GM18511 (cell line): ENCODE results near the gene PSMC3.

Source experiments
- ATAC-seq: cut with Tn5 transposase; IDR thresholded peaks from one replicate; pipeline ENCODE4 v1.9.1; 2021; ENCODE audit warnings: mild to moderate bottlenecking, moderate library complexity; ENCODE audit not compliant: unreplicated experiment

Gene PSMC3

GRCh38 chr11:47395223-47396048 lies 30.8 kb downstream of the PSMC3 start:
- peak; percentile 3 for ATAC-seq

DNA sequence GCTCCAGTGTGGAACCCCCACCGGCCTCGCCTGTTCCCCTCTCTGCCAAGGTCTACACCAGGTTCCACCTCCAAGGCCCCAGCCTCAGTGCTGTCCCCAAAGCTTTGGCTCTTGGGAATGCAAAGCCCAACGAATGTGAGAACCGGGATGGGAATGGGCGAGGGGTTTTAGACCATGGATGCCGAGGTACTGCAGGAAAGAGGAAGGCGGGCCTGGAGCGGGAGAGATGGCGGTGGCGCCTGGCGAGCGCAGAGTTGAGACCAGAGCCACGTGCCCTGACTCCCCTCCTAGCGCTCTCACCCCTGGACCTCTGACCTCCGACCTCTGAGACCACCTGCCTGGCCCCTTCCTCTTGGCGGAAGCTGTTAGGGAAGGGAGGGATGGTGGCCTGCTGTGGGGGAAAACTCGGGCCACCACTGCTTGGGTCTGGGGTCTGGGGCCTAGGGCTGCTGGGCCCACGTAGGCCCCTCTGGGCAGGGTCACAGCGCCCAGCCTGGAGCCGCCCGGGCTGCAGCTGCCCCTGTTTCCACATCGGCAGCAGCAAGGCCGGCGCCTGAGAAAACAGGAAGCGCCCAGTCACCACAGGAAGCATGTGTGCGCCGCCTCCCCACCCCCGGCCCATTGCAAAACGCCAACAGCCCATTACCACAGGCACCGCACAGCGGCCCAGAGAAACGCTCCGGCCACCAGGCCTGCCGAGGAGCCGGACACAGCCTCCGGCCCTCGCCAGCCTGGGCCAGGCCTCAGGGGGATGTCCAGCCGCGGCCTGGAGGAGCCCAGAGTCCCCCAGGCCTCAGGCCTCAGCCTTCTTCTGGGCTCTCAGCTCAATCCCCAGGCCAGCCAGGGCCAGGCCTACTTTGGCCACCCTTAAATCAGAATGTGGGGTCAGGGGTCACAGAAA lies 31.7 kb downstream of the PSMC3 start:
- ATAC-seq, result peak; percentile 72

- ATAC-seq, result no peak
These were observed 32.3 kb downstream of the PSMC3 start for GRCh38 chr11:47394050-47394321.

DNA sequence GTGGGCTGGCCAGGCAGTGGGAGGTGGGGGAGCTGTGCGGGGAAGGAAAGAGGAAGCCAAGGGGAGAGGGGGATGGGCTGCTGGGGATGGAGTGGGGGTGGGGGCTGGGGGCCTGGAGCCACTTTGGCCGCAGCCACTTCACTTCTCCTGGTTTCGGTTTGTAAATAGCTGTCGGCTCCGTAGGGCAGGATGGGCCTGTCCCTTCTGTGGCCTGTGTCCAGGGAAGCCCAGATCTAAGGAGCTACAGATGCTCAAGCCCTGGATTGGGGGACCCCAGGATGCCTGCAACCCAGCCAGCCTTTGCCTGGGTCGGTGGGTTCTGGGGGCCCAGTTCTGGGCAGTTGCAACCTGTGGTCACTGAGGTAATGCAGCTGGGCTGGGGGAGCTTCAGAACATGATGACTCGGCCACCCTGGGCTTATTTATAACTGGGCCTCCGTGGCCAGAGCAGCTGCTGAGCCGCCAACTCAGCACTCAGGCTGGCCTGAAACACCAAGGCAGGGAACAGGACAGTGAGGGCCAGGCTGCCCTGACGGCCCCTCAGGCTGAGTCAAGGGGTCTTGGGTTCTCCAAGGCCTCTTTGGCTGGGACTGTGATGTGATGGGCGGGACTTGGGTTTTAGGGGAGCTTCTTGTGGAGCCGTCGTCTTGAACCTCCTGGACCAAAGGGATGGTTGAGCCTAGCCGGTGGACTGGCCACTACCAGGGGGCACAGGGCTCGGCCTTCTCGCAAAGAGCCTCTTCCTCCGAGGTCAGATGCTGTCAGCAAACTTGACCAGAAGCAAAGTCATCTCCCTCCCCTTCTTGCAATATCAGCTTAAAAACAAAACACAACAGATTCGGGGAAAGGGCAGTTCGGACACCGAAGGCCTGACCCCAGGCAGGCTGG lies 32.8 kb downstream of the PSMC3 start:
- ATAC-seq, result no peak

- no peak for ATAC-seq
These were observed 33.6 kb downstream of the PSMC3 start for GRCh38 chr11:47392546-47393162.

DNA sequence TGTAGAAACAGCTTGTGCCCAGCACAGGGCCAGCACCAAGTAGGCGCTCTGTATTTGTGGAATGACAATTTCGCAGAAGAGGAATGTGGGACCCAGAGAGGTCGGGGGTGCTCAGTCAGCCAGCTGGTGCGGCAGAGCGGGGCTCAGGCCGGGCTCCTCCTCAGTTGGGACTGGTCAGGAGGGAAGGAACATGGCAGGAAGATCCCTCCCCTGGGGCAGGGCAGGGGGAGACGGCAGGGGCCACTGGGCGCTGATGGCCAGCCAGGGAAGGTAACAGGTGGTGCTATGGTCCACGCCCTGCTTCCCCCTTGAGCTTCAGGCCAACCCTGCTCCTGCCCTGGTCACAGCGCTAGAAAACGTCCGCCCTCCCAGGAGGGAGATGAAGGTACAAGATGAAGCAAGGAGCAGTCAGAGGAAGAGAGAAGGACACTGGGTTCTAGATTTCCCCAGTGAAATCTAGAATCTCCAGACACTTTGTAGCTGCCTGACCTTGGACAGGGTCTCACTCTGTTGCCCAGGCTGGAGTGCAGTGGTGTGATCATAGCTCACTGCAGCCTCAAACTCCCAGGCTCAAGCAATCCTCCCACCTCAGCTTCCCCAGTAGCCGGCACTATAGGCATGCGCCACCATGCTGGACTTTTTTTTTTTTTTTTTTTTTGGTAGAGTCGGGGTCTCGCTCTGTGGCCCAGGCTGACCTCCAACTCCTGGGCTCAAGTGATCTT lies 34.4 kb downstream of the PSMC3 start:
- no peak for ATAC-seq

- no peak for ATAC-seq
These were observed 35.1 kb downstream of the PSMC3 start for GRCh38 chr11:47391077-47391583.

DNA sequence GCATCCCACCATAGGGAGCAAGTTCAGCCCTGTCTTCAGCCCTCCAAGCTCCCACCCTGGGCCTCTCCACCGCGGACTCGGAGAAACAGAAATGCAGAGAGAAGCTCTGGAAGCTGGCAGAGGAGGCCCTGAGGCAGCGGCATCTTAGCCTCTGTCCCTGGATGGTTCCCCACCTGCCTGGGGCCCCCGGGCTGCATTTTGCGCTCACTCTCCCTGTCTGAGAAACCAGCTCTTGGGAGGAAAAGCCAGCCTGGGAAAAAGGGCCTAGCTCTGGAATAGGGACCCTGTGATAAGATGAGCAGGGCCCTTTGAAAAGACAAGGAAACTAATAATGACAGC lies 35.8 kb downstream of the PSMC3 start:
- no peak for ATAC-seq

DNA sequence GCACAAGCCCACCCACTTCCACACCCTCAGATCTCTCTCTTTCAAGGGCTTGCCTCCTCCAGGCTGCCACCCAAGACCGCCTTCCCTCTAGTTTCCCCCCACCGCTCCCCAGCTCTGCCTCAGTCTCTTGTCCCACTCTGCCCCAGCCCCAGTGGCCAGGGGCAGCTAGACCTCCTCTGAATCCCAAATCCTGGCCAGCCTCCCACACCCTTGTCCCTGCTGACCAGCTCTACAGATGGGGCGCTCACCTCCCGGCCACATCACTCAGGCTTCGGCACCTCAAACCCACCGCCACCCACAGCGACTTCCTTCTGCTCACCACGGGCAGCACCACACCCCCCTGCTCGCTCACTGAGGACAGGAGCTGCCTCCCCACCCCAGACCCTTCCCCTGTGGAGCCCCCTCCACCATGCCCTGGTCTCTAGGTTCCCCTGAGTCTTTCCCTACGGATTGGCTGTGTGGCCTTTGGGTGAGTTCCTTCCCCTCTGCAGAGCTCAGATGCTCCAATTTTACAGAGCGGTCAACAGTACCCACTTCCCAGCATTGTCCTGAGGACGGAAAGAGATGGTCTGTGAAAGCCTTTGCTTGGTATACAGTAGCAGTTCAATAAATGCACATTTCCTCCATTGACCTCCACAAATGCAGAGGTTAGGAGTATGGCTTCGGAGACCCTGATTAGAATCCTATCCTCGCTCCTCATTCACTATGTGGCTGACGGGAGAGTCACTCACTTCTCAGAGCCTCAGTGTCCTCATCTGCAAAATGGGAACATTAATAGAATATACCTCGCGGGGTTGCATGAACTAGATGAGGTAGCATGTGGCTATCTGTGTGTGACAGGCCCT lies 36.4 kb downstream of the PSMC3 start:
- no peak for ATAC-seq

DNA sequence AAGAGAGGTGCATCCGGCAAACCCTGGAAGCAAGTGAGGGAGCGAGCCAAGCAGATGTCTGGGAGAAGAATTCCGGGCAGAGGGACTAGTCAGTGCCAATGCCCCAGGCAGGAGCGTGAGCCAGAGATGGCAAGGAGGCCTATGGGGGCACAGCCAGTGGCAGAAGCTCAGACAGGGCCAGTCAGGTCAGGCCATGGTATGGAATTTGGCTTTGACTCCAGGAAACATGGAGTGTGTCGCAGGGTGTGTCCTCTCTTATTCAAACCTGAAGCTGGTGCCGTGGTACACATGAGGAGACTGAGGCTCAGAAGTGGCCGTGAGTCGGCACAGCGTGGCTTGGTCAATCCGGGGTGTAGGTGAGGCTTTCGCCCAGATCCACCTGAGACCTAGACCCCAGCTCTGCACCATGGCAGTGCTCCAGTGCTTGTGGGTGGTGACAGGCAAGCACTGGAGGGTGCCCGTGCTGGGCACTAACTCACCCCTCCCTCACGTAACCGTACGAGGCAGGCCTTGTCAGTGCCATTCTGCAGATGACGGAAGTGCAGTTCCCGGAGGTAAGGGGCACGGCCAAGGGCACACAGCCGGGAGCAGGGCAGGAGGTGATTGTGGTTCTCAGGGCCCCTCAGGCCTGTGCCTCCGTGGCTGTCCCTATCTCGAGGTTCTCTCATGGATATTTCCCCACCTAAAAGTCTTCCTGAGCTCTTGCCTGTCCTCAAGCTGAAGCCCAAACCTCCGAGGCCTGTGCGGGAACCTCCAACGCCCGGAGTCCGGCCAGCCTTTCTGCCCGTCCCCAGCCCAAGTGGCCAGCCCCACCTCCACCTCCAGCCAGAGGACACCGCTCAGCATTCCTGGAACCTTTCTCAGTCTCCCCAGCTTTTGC lies 37.3 kb downstream of the PSMC3 start:
- ATAC-seq, result no peak

- ATAC-seq, result no peak
These were observed 38.1 kb downstream of the PSMC3 start for GRCh38 chr11:47387944-47388696.

DNA sequence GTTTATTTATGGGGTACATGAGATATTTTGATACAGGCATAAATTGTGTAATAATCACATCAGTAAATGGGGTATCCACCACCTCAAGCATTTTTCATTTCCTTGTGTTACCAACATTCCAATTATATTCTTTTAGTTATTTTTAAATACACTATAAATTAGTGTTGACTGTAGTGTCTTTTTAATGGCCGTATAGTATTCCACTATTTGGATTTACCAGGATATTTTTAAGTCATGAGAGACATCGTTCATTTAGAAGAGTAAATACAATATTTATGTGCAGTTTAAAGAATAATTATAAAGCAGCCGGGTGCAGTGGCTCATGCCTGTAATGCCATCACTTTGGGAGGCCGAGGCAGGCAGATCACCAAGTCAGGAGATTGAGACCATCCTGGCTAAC lies 41.7 kb downstream of the PSMC3 start:
- no peak for ATAC-seq

DNA sequence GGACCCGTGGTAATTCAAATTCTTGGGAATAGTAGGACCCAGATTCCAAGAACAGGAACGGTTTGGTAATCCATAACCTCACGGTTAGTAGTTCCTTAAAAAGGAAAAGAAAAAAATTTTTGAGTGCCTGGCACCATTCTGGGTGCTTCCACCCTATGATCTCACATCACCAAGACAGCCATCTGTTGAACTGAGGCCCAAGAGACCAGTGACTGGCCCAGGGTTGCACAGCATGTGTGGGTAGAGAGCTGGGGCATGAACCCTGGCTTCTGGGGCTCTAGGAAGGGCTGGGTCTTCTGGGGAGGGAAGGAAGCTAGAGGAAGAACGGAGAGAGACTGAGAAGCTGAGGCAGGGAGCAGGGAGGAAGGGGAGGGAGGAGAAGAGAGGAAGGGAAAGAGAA lies 43.2 kb downstream of the PSMC3 start:
- no peak for ATAC-seq

- no peak for ATAC-seq
These were observed 46.2 kb downstream of the PSMC3 start for GRCh38 chr11:47380078-47380477.

- ATAC-seq, result no peak
These were observed 46.9 kb downstream of the PSMC3 start for GRCh38 chr11:47379317-47379716.

DNA sequence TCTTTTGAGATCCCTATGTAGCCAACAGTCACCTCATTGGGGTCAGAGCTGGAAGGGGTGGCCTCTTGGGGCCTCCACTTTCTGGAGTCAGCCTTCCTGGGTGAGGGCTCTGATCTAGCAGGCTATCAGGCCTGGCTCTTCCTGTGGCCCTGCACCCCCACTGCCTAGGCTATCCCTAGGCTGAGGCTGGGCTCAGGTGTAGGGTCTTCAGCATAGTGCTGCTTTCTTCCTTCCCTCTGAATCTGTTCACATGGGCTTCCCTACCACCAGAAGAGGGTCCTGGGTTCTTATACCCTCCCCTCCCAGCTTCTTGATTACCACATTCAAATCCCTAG lies 47.4 kb downstream of the PSMC3 start:
- ATAC-seq, result no peak

GRCh38 chr11:47378010-47378835 lies 48.0 kb downstream of the PSMC3 start, which contains the start of gene SPI1:
Gene SPI1 (minus strand): TSS chr11:47378547. CDS start chr11:47378353, 194 bp downstream.
- peak; percentile 86 for ATAC-seq
